Panc1 (cell line): ENCODE measurements around the gene GALNT16.

Source experiments
- CTCF ChIP-seq: fragments of 450-650 bp; IDR thresholded peaks from 2 replicates; pipeline ENCODE4 v1.5.1; 2017; ENCODE audit warnings: mild to moderate bottlenecking
- POLR2AphosphoS5 ChIP-seq: IDR thresholded peaks from 2 replicates; pipeline ENCODE4 v1.6.1; 2012; ENCODE audit warnings: mild to moderate bottlenecking, low read depth, low read length, moderate library complexity

- no peak for TF ChIP-seq POLR2AphosphoS5
- TF ChIP-seq CTCF = no peak
Observed at GRCh38 chr14:69337984-69338383, 78.0 kb downstream of the GALNT16 start.
